Measurements from ENCODE around the gene MKNK2. TPM values are rescaled to one million over a fixed set of nuclear protein-coding genes. Genes with fewer than 3 reads are reported as not detected.

The MKNK2 gene
- total RNA-seq: 100 to 1,000 TPM; 259 to 389 (median 322) TPM
- total RNA-seq (2013): 107 TPM

- Histone ChIP-seq H3K36me3 (ENCODE audit: control insufficient read depth, insufficient read depth, low read length) (peaks cover 20% of the 10 kb centered on the region), H3K27ac (ENCODE audit: low read length) (peak within 1 kb of the TSS; percentile 95), H3K9me3 (ENCODE audit: control insufficient read depth, insufficient read depth, low read length) (no peaks in the 10 kb centered on the region), H3K27me3 (ENCODE audit: control insufficient read depth, insufficient read depth, low read length) (no peaks in the 10 kb centered on the region), H3K4me1 (ENCODE audit: control insufficient read depth, insufficient read depth, low read length) (peaks cover 77% of the 10 kb centered on the region), H3K4me3 (ENCODE audit: low read length) (peak within 1 kb of the TSS; percentile 91)
- no peaks in the 10 kb centered on the region for H3K9me3 Mint-ChIP-seq
- H3K27ac Mint-ChIP-seq: peak within 1 kb of the TSS; percentile 82 to 89
- peak; percentile 97 for DNase-seq
- WGBS (ENCODE audit: insufficient coverage): 2% methylated on average over 93 of the region's 93 CpGs
- intact Hi-C loops (cut with micrococcal nuclease): loop anchor here (1.0 to 5.0 kb wide), 3 partner anchors 9 to 34 kb away; partner anchors contain the start of gene BTBD2
- H3K36me3 Mint-ChIP-seq: no peaks in the 10 kb centered on the region
- TF ChIP-seq, protein P1, sequence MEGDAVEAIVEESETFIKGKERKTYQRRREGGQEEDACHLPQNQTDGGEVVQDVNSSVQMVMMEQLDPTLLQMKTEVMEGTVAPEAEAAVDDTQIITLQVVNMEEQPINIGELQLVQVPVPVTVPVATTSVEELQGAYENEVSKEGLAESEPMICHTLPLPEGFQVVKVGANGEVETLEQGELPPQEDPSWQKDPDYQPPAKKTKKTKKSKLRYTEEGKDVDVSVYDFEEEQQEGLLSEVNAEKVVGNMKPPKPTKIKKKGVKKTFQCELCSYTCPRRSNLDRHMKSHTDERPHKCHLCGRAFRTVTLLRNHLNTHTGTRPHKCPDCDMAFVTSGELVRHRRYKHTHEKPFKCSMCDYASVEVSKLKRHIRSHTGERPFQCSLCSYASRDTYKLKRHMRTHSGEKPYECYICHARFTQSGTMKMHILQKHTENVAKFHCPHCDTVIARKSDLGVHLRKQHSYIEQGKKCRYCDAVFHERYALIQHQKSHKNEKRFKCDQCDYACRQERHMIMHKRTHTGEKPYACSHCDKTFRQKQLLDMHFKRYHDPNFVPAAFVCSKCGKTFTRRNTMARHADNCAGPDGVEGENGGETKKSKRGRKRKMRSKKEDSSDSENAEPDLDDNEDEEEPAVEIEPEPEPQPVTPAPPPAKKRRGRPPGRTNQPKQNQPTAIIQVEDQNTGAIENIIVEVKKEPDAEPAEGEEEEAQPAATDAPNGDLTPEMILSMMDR (IDR thresholded peaks at IDR 0.05): peak; percentile 33
- peaks cover 10 to 42% of the 10 kb centered on the region in 2 donors for H3K4me1 Mint-ChIP-seq
- peak within 1 kb of the TSS; percentile 85 for H3K4me3 Mint-ChIP-seq
- H3K27me3 Mint-ChIP-seq (ENCODE audit: low read depth in 2 of 2): no peaks in the 10 kb centered on the region
- peak; percentile 81 to 93 (median 84) for ATAC-seq
These were observed at the start of gene MKNK2 for GRCh38 chr19:2050991-2051772. MKNK2 (minus strand) TSS chr19:2051244; CDS start chr19:2050851, 393 bp downstream.

- Histone ChIP-seq H3K27ac (ENCODE audit: low read length) (no peak overlapping the region), H3K36me3 (ENCODE audit: control insufficient read depth, insufficient read depth, low read length) (peaks cover 34% of the 10 kb centered on the region), H3K4me3 (ENCODE audit: low read length) (no peak overlapping the region), H3K4me1 (ENCODE audit: control insufficient read depth, insufficient read depth, low read length) (peaks cover 12% of the 10 kb centered on the region), H3K9me3 (ENCODE audit: control insufficient read depth, insufficient read depth, low read length) (peaks cover 9% of the 10 kb centered on the region), H3K27me3 (ENCODE audit: control insufficient read depth, insufficient read depth, low read length) (no peaks in the 10 kb centered on the region)
- Mint-ChIP-seq H3K27ac (no peak overlapping the region), H3K9me3 (no peaks in the 10 kb centered on the region), H3K36me3 (no peaks in the 10 kb centered on the region), H3K27me3 (ENCODE audit: low read depth in 2 of 2) (no peaks in the 10 kb centered on the region), H3K4me1 (peaks cover 10 to 24% of the 10 kb centered on the region in 2 donors), H3K4me3 (no peak overlapping the region)
- WGBS (ENCODE audit: insufficient coverage): 96% methylated on average over 11 of the region's 11 CpGs
- intact Hi-C loops (cut with micrococcal nuclease): no loop called here
- ATAC-seq (no peak), DNase-seq (no peak)
- TF ChIP-seq, protein P1 (IDR thresholded peaks at IDR 0.05): no peak
These were observed 49.6 kb upstream of the MKNK2 start for GRCh38 chr19:2100719-2101061.

DNA sequence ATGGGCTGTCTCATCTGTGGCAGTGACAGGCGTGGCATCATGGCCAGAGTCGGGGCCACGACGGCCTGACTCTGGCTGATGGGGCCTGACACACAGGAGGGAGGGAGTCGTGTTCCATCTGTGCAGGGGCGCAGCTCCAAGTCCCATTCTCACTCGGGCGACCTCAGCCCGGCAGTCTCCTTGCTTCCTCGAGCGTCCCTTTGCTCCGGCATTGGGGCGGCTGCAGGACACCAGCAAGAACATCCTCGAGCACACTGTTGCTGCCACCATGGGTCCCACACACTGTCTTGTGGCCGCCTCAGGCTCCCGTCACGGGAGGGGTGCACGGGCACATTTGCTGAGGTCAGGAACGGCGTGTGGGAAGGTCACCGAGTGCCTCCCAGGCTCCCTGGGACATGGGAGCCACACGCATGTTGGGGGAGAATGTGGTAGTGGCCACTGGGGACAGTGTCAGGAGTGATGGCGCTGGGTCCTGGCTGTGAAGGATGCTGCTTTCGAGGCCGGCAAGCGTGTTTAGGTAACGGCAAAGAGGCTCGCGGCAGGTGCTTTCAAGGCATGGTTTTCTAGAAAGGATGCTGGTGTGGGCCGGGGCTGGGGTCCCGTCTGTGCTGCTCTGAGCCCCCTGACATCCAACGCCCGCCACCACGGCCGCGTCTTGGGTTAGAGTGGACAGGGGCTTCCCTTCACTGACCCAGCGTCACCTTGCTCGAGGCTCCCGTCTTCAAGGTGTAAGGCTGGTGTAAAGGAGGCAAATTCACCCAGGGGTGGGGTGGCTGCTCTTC lies 49.1 kb upstream of the MKNK2 start:
- whole genome bisulfite sequencing (ENCODE audit: insufficient coverage): 95% methylated on average over 39 of the region's 39 CpGs
- Mint-ChIP-seq H3K4me3 (no peak overlapping the region), H3K9me3 (no peaks in the 10 kb centered on the region), H3K27ac (no peak overlapping the region), H3K36me3 (no peaks in the 10 kb centered on the region), H3K27me3 (ENCODE audit: low read depth in 2 of 2) (no peaks in the 10 kb centered on the region), H3K4me1 (peaks cover 11 to 29% of the 10 kb centered on the region in 2 donors)
- no peak for ATAC-seq
- H3K9me3 ChIP-seq (ENCODE audit: control insufficient read depth, insufficient read depth, low read length): peaks cover 4% of the 10 kb centered on the region
- H3K4me1 ChIP-seq (ENCODE audit: control insufficient read depth, insufficient read depth, low read length): peaks cover 18% of the 10 kb centered on the region
- intact Hi-C loops (cut with micrococcal nuclease): loop anchor here (5.0 kb wide), 1 partner anchor 38 kb away; no protein-coding TSS in a partner anchor
- no peak overlapping the region for H3K27ac ChIP-seq (ENCODE audit: low read length)
- H3K27me3 ChIP-seq (ENCODE audit: control insufficient read depth, insufficient read depth, low read length): no peaks in the 10 kb centered on the region
- peaks cover 29% of the 10 kb centered on the region for H3K36me3 ChIP-seq (ENCODE audit: control insufficient read depth, insufficient read depth, low read length)
- no peak overlapping the region for H3K4me3 ChIP-seq (ENCODE audit: low read length)
- no peak for DNase-seq
- TF ChIP-seq, protein P1 (IDR thresholded peaks at IDR 0.05): no peak
